KMS-11 (cell line): ENCODE measurements around the gene IL1RN.

Source experiments
- H2AFZ ChIP-seq: fragments of 200-600 bp; sonication (generic); 2 replicates; pipeline ENCODE4 v1.6.1; 2016; ENCODE audit warnings: antibody characterized with exemption, mixed run types, low read depth
- H3K27ac ChIP-seq: fragments of 200-600 bp; sonication (generic); 2 replicates; pipeline ENCODE4 v1.6.1; 2016; ENCODE audit warnings: mild to moderate bottlenecking, mixed run types
- H3K27me3 ChIP-seq: fragments of 200-600 bp; sonication (generic); 2 replicates; pipeline ENCODE4 v1.6.1; 2017; ENCODE audit warnings: mild to moderate bottlenecking, low read depth, mixed run types, moderate library complexity; ENCODE audit not compliant: insufficient read depth
- H3K36me3 ChIP-seq: fragments of 200-600 bp; sonication (generic); 2 replicates; pipeline ENCODE4 v1.6.1; 2017; ENCODE audit warnings: mild to moderate bottlenecking, mixed run types; ENCODE audit not compliant: insufficient read depth
- H3K4me1 ChIP-seq: fragments of 200-600 bp; sonication (generic); 2 replicates; pipeline ENCODE4 v1.6.1; 2016; ENCODE audit warnings: mild to moderate bottlenecking, low read depth, mixed run types; ENCODE audit not compliant: poor library complexity, severe bottlenecking
- H3K4me2 ChIP-seq: fragments of 200-600 bp; sonication (generic); 2 replicates; pipeline ENCODE4 v1.7.0; 2016; ENCODE audit warnings: mild to moderate bottlenecking, mixed run types
- H3K4me3 ChIP-seq: fragments of 200-600 bp; sonication (generic); IDR thresholded peaks from 2 replicates; pipeline ENCODE4 v1.6.1; 2017; ENCODE audit warnings: low read depth, low read length, mixed read lengths; ENCODE audit not compliant: insufficient read depth
- H3K79me2 ChIP-seq: fragments of 200-600 bp; sonication (generic); 2 replicates; pipeline ENCODE4 v1.6.1; 2016; ENCODE audit warnings: low read depth, mixed run types; ENCODE audit not compliant: insufficient read depth
- H3K9ac ChIP-seq: fragments of 200-600 bp; sonication (generic); 2 replicates; pipeline ENCODE4 v1.6.1; 2016; ENCODE audit warnings: mild to moderate bottlenecking, mixed run types
- H4K20me1 ChIP-seq: fragments of 200-600 bp; sonication (generic); 2 replicates; pipeline ENCODE4 v1.6.1; 2016; ENCODE audit warnings: mild to moderate bottlenecking, mixed run types; ENCODE audit not compliant: insufficient read depth
- TF ChIP-seq, protein P1 (sequence below): fragments of 200-600 bp; sonication (generic); conservative IDR thresholded peaks from 2 replicates; pipeline ENCODE4 v1.6.1; 2017; ENCODE audit warnings: low read depth, mild to moderate bottlenecking, antibody characterized with exemption, low read length, moderate library complexity, mixed read lengths

The IL1RN gene

GRCh38 chr2:113150258-113150601 lies 22.8 kb downstream of the IL1RN start:
- no peaks in the 10 kb centered on the region for H3K27me3 ChIP-seq
- H3K36me3 ChIP-seq, result no peaks in the 10 kb centered on the region
- H2AFZ ChIP-seq, result no peak overlapping the region
- no peak overlapping the region for H3K27ac ChIP-seq
- TF ChIP-seq, protein P1, sequence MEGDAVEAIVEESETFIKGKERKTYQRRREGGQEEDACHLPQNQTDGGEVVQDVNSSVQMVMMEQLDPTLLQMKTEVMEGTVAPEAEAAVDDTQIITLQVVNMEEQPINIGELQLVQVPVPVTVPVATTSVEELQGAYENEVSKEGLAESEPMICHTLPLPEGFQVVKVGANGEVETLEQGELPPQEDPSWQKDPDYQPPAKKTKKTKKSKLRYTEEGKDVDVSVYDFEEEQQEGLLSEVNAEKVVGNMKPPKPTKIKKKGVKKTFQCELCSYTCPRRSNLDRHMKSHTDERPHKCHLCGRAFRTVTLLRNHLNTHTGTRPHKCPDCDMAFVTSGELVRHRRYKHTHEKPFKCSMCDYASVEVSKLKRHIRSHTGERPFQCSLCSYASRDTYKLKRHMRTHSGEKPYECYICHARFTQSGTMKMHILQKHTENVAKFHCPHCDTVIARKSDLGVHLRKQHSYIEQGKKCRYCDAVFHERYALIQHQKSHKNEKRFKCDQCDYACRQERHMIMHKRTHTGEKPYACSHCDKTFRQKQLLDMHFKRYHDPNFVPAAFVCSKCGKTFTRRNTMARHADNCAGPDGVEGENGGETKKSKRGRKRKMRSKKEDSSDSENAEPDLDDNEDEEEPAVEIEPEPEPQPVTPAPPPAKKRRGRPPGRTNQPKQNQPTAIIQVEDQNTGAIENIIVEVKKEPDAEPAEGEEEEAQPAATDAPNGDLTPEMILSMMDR, result no peak
- H3K4me3 ChIP-seq, result no peak overlapping the region
- H4K20me1 ChIP-seq, result no peaks in the 10 kb centered on the region
- no peaks in the 10 kb centered on the region for H3K79me2 ChIP-seq
- no peak overlapping the region for H3K4me2 ChIP-seq
- H3K9ac ChIP-seq, result no peak overlapping the region
- H3K4me1 ChIP-seq, result no peaks in the 10 kb centered on the region

GRCh38 chr2:113155331-113155730 lies 27.9 kb downstream of the IL1RN start:
- Histone ChIP-seq H3K27me3 (no peaks in the 10 kb centered on the region), H3K4me3 (no peak overlapping the region), H3K27ac (no peak overlapping the region), H3K36me3 (no peaks in the 10 kb centered on the region), H3K79me2 (no peaks in the 10 kb centered on the region), H2AFZ (no peak overlapping the region), H3K4me1 (peaks cover 4% of the 10 kb centered on the region), H4K20me1 (no peaks in the 10 kb centered on the region), H3K9ac (no peak overlapping the region), H3K4me2 (no peak overlapping the region)
- TF ChIP-seq, protein P1, result no peak

DNA sequence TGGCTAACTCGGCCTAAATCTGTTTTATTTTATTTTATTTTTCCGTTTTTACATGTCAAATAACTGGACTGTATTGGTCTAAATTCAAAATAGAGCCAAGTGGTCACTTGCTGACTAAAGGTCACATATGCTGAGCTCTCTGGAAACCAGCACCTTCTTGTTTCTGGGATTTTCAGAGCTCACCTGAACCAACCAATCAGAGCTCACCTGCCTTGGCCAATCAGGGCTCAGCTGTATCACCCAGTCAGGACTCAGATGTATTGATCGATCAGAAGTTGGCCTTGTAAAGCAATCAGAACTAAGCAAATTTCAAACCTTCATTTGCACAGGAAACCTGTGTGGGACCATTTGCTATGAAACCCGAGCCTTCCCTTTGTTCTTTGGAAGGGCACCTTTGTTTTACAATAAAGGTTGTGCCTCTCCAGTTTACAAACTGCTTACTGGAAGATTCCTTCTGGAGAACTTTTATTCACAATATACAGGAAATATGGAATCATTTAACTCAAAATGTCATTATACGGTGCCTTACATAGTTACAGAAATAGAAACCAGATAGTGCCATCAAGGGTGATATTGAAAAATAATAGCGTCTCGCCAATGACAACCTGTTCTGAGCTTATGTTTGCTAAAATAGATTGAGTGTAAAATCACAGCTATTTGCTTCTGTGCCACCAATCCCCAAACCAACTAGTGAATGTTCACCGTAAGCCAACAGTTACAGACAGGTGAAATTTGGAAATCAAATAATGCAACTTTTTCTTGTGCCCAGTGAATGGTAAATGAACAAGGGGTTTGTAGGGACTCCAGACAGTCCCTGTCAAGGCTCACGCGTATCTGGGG lies 29.1 kb downstream of the IL1RN start:
- Histone ChIP-seq H3K27ac (no peak overlapping the region), H3K79me2 (no peaks in the 10 kb centered on the region), H3K9ac (peak overlapping the region; percentile 15; the same call in 1 of the 2 replicates), H3K4me3 (no peak overlapping the region), H4K20me1 (no peaks in the 10 kb centered on the region), H3K4me2 (peak overlapping the region; percentile 51; the same call in 1 of the 2 replicates), H3K4me1 (peaks cover 4% of the 10 kb centered on the region), H3K36me3 (no peaks in the 10 kb centered on the region), H3K27me3 (no peaks in the 10 kb centered on the region), H2AFZ (peak overlapping the region; percentile 66; the same call in 1 of the 2 replicates)
- TF ChIP-seq, protein P1, result no peak

- peak overlapping the region; percentile 66; the same call in 1 of the 2 replicates for H2AFZ ChIP-seq
- no peaks in the 10 kb centered on the region for H3K36me3 ChIP-seq
- H4K20me1 ChIP-seq, result no peaks in the 10 kb centered on the region
- peaks cover 4% of the 10 kb centered on the region for H3K4me1 ChIP-seq
- no peaks in the 10 kb centered on the region for H3K27me3 ChIP-seq
- TF ChIP-seq, protein P1, result no peak
- peak overlapping the region; percentile 37; the same call in 1 of the 2 replicates for H3K9ac ChIP-seq
- no peak overlapping the region for H3K4me3 ChIP-seq
- H3K4me2 ChIP-seq, result peak overlapping the region; percentile 51
- no peak overlapping the region for H3K27ac ChIP-seq
- no peaks in the 10 kb centered on the region for H3K79me2 ChIP-seq
Observed at GRCh38 chr2:113157118-113157896, 29.9 kb downstream of the IL1RN start.
